ENCODE measurements around the gene TNFAIP8L2. TPM values are rescaled to one million over a fixed set of nuclear protein-coding genes. Genes with fewer than 3 reads are reported as not detected.

The TNFAIP8L2 gene
- total RNA-seq, 1 experiment from 2014 or later = not detected

GRCh38 chr1:151124763-151125403 is 31.6 kb upstream of the TNFAIP8L2 start:
- in situ Hi-C loops (cut with HindIII; ENCODE audit: low pct_unique_long_range_greater_than_20kb, low sequenced_read_pairs) (no loop called here), intact Hi-C loops (cut with micrococcal nuclease; ENCODE audit: unreplicated experiment) (no loop called here)
- H3K27me3 ChIP-seq (ENCODE audit: control insufficient read depth, insufficient read depth, low read length) = no peaks in the 10 kb centered on the region
- H3K36me3 ChIP-seq (ENCODE audit: control insufficient read depth, insufficient read depth, low read length) = no peaks in the 10 kb centered on the region
- no peaks in the 10 kb centered on the region for H3K9me3 ChIP-seq (ENCODE audit: control insufficient read depth, insufficient read depth, low read depth, low read length)
- CTCF ChIA-PET = interaction anchor here (0.6 kb wide), 1 partner anchor 51 kb away, joined by 8 read pairs; no protein-coding TSS in a partner anchor
- no peak for ATAC-seq
- POLR2A ChIA-PET = no interaction called here
- DNase-seq (ENCODE audit: low read depth, low spot score) = no peak
- TF ChIP-seq TCF7L2 (IDR thresholded peaks at IDR 0.05; ENCODE audit: low read depth, low read length) (no peak), POLR2AphosphoS5 (IDR thresholded peaks at IDR 0.05; ENCODE audit: low read depth, low read length) (no peak), REST (IDR thresholded peaks at IDR 0.05; ENCODE audit: insufficient read depth in 1 of 2, low read depth in 2 of 2, low read length in 1 of 2) (no peak)
- BruUV-seq (replicated peaks) = TSS peak; percentile 75
- no peaks in the 10 kb centered on the region for H3K4me1 ChIP-seq (ENCODE audit: control insufficient read depth, insufficient read depth, low read length)
- H3K4me3 ChIP-seq (ENCODE audit: low read depth in 2 of 2, low read length in 2 of 2) = no peak overlapping the region
- no peak overlapping the region for H3K27ac ChIP-seq (ENCODE audit: low read length)

- H3K27ac ChIP-seq (ENCODE audit: low read length) = no peak overlapping the region
- H3K27me3 ChIP-seq (ENCODE audit: control insufficient read depth, insufficient read depth, low read length) = no peaks in the 10 kb centered on the region
- ChIA-PET CTCF (no interaction called here), POLR2A (interaction anchor here (0.6 kb wide), 1 partner anchor 275 kb away, joined by 3 read pairs; no protein-coding TSS in a partner anchor)
- H3K36me3 ChIP-seq (ENCODE audit: control insufficient read depth, insufficient read depth, low read length) = no peaks in the 10 kb centered on the region
- no peak for TF ChIP-seq SIN3A (IDR thresholded peaks at IDR 0.05; ENCODE audit: borderline replicate concordance, insufficient read depth, low read depth, low read length)
- TF ChIP-seq CTCF (IDR thresholded peaks at IDR 0.05) = no peak
- TF ChIP-seq REST (IDR thresholded peaks at IDR 0.05; ENCODE audit: insufficient read depth in 1 of 2, low read depth in 2 of 2, low read length in 1 of 2) = no peak
- TF ChIP-seq TCF7L2 (IDR thresholded peaks at IDR 0.05; ENCODE audit: low read depth, low read length) = no peak
- TF ChIP-seq POLR2AphosphoS5 (IDR thresholded peaks at IDR 0.05; ENCODE audit: low read depth, low read length) = no peak
- H3K4me1 ChIP-seq (ENCODE audit: control insufficient read depth, insufficient read depth, low read length) = no peaks in the 10 kb centered on the region
- intact Hi-C loops (cut with micrococcal nuclease; ENCODE audit: unreplicated experiment) (no loop called here), in situ Hi-C loops (cut with HindIII; ENCODE audit: low pct_unique_long_range_greater_than_20kb, low sequenced_read_pairs) (no loop called here)
- no peak overlapping the region for H3K4me3 ChIP-seq (ENCODE audit: low read depth in 2 of 2, low read length in 2 of 2)
- ATAC-seq (no peak), DNase-seq (ENCODE audit: low read depth, low spot score) (no peak)
- H3K9me3 ChIP-seq (ENCODE audit: control insufficient read depth, insufficient read depth, low read depth, low read length) = no peaks in the 10 kb centered on the region
- no TSS peak for BruUV-seq (replicated peaks)
These were observed 27.6 kb upstream of the TNFAIP8L2 start for GRCh38 chr1:151128800-151129199.
